COLO668 (cell line): ENCODE results near the gene SIGLEC6.

Experiments
- DNase-seq: peaks from one replicate; lab custom pipeline; 2025; ENCODE audit not compliant: unreplicated experiment; lab: John Stamatoyannopoulos, UW

The SIGLEC6 gene

GRCh38 chr19:51531349-51532315, at the start of gene SIGLEC6:
TSS of gene SIGLEC6 (minus strand) at chr19:51531670. CDS start at chr19:51531648, 22 bp downstream.
- DNase-seq = no peak

- DNase-seq = no peak
Observed at GRCh38 chr19:51576850-51577249, 45.4 kb upstream of the SIGLEC6 start.

- DNase-seq = no peak
Observed at GRCh38 chr19:51573331-51573730, 41.9 kb upstream of the SIGLEC6 start.

GRCh38 chr19:51572908-51573307, 41.4 kb upstream of the SIGLEC6 start:
- no peak for DNase-seq

- no peak for DNase-seq
Observed at GRCh38 chr19:51572410-51572809, 40.9 kb upstream of the SIGLEC6 start.

GRCh38 chr19:51571599-51571998, 40.1 kb upstream of the SIGLEC6 start:
- no peak for DNase-seq

GRCh38 chr19:51570962-51571575, 39.6 kb upstream of the SIGLEC6 start, which contains the start of gene ZNF175:
TSS of gene ZNF175 (plus strand) at chr19:51571283. CDS start at chr19:51573330, 2,047 bp downstream.
- peak; percentile 90 for DNase-seq

- DNase-seq = no peak
Observed at GRCh38 chr19:51568456-51568855, 37.0 kb upstream of the SIGLEC6 start.

GRCh38 chr19:51567583-51567982, 36.1 kb upstream of the SIGLEC6 start:
- DNase-seq = no peak

- no peak for DNase-seq
Observed at GRCh38 chr19:51566489-51567100, 35.1 kb upstream of the SIGLEC6 start.

- DNase-seq = no peak
Observed at GRCh38 chr19:51565583-51565982, 34.1 kb upstream of the SIGLEC6 start.

GRCh38 chr19:51564791-51565190, 33.3 kb upstream of the SIGLEC6 start:
- no peak for DNase-seq

GRCh38 chr19:51560339-51560738, 28.9 kb upstream of the SIGLEC6 start:
- DNase-seq = no peak

- DNase-seq = no peak
Observed at GRCh38 chr19:51559240-51559639, 27.8 kb upstream of the SIGLEC6 start.

- DNase-seq = no peak
Observed at GRCh38 chr19:51552996-51553725, 21.7 kb upstream of the SIGLEC6 start.

- no peak for DNase-seq
Observed at GRCh38 chr19:51552608-51552995, 21.1 kb upstream of the SIGLEC6 start.

- no peak for DNase-seq
Observed at GRCh38 chr19:51551673-51552432, 20.4 kb upstream of the SIGLEC6 start.

- no peak for DNase-seq
Observed at GRCh38 chr19:51550848-51551672, 19.6 kb upstream of the SIGLEC6 start.

GRCh38 chr19:51549533-51550324, 18.3 kb upstream of the SIGLEC6 start:
- DNase-seq = no peak
